Adrenal gland (tissue), 5 donors: Measurements from ENCODE around the gene SERPINB5.

Experiments
- CTCF ChIP-seq, 6 experiments: fragments of 450-650 bp in 4 of 6; fragments of 200-600 bp in 2 of 6; sonication (generic) in 1 of 6; IDR thresholded peaks; 1 replicate in 5 of 6; 2 replicates in 1 of 6; pipeline versions ENCODE4 v1.5.1 to v1.8.0; 2016 to 2021; ENCODE audit warnings: antibody characterized with exemption in 6 of 6, mild to moderate bottlenecking in 2 of 6, moderate library complexity in 1 of 6
- POLR2A ChIP-seq, 2 donors: fragments of 450-650 bp; IDR thresholded peaks; one replicate each; pipeline ENCODE4 v1.6.1; 2017; ENCODE audit warnings: antibody characterized with exemption in 2 of 2, mild to moderate bottlenecking in 2 of 2, moderate library complexity in 1 of 2
- donor health status: DM: no; HTN: no; CAD: no.

- peak; percentile 76 to 87 (median 84) for TF ChIP-seq CTCF (IDR thresholded peaks at IDR 0.05)
- TF ChIP-seq POLR2A (IDR thresholded peaks at IDR 0.05) = no peak
Observed at GRCh38 chr18:63518178-63519012, 41.6 kb downstream of the SERPINB5 start.
